HCT116 (cell line): ENCODE results near the gene MNAT1. TPM values are rescaled to one million over a fixed set of nuclear protein-coding genes. Genes with fewer than 3 reads are reported as not detected.

Experiments used
- ATAC-seq: fragments of 200-7000 bp; cut with Tn5 transposase; 2 replicates; pipeline ENCODE4 v1.9.1; 2020; ENCODE audit warnings: mild to moderate bottlenecking, moderate library complexity
- BruUV-seq: library from RNA; stranded (reverse); fragments of 400-500 nt; replicated peaks from 2 replicates; lab custom pipeline; 2021; lab: Mats Ljungman, UMichigan
- CTCF ChIA-PET: fragments of 300-600 bp; sonication (Branson Sonifier 250); formaldehyde crosslinking; loops from one replicate; lab custom pipeline; 2021; ENCODE audit warnings: antibody characterized with exemption; lab: Charles Lee
- POLR2A ChIA-PET: fragments of 300-600, 350-600 bp; sonication (Branson Sonifier 250); formaldehyde crosslinking; loops from one replicate; lab custom pipeline; 2021; ENCODE audit warnings: antibody characterized with exemption; lab: Charles Lee
- RAD21 ChIA-PET, 2 experiments: fragments of 300-600 bp; sonication (Branson Sonifier 250); formaldehyde crosslinking; loops; one replicate each; lab custom pipeline; 2023; ENCODE audit warnings: low total read pairs in 2 of 2; ENCODE audit not compliant: uncharacterized antibody in 2 of 2, unreplicated experiment in 2 of 2, low non-redundant PET in 1 of 2; lab: Charles Lee
- DNase-seq: peaks from one replicate; pipeline ENCODE4 v3.0.0-alpha.2; 2010; ENCODE audit warnings: low read depth, low spot score
- H2AFZ ChIP-seq: fragments of 200-600 bp; shearing (Covaris generic), sonication (generic); 2 replicates; pipeline ENCODE4 v1.6.1; 2017; ENCODE audit warnings: low read depth, mixed run types, mixed read lengths, antibody characterized with exemption, low read length; ENCODE audit not compliant: poor library complexity, severe bottlenecking
- H3K27ac ChIP-seq: 2 replicates; pipeline ENCODE4 v1.5.1; 2012; ENCODE audit warnings: low read depth, low read length
- H3K27me3 ChIP-seq: fragments of 200-600 bp; sonication (generic); 2 replicates; pipeline ENCODE4 v1.6.1; 2016; ENCODE audit warnings: mixed run types, low read length, mixed read lengths; ENCODE audit not compliant: insufficient read depth
- H3K36me3 ChIP-seq, 2 experiments: fragments of 200-500 bp in 1 of 2; fragments of 200-600 bp in 1 of 2; sonication (Bioruptor generic) in 1 of 2; sonication (generic) in 1 of 2; 2 replicates each; pipeline versions ENCODE4 v1.5.1 to v1.6.1; 2014 to 2016; ENCODE audit warnings: low read length in 2 of 2, inconsistent platforms in 1 of 2, mixed read lengths in 1 of 2, mixed run types in 1 of 2; ENCODE audit not compliant: insufficient read depth in 2 of 2, control insufficient read depth in 1 of 2
- H3K4me1 ChIP-seq, 2 experiments: fragments of 200-600 bp in 1 of 2; sonication (generic) in 1 of 2; 2 replicates each; pipeline versions ENCODE4 v1.5.1 to v1.6.1; 2012 to 2017; ENCODE audit warnings: low read length in 2 of 2, inconsistent platforms in 1 of 2, mild to moderate bottlenecking in 1 of 2, mixed read lengths in 1 of 2, mixed run types in 1 of 2, moderate library complexity in 1 of 2; ENCODE audit not compliant: insufficient read depth in 2 of 2, control insufficient read depth in 1 of 2
- H3K4me2 ChIP-seq: fragments of 200-600 bp; sonication (generic); 2 replicates; pipeline ENCODE4 v1.6.1; 2017; ENCODE audit warnings: mixed run types, low read length, mixed read lengths
- H3K4me3 ChIP-seq, 2 experiments: fragments of 200-600 bp in 1 of 2; sonication (generic) in 1 of 2; replicated peaks in 1 of 2; 2 replicates each; pipeline ENCODE4 v1.5.1; 2011 to 2016; ENCODE audit warnings: low read length in 2 of 2, control low read depth in 1 of 2, low read depth in 1 of 2, mild to moderate bottlenecking in 1 of 2, mixed read lengths in 1 of 2, mixed run types in 1 of 2
- H3K79me2 ChIP-seq: fragments of 200-600 bp; sonication (generic); 2 replicates; pipeline ENCODE4 v1.6.1; 2017; ENCODE audit warnings: mild to moderate bottlenecking, mixed run types, low read length, moderate library complexity, mixed read lengths; ENCODE audit not compliant: insufficient read depth
- H3K9ac ChIP-seq: fragments of 200-600 bp; sonication (generic); 2 replicates; pipeline ENCODE4 v1.6.1; 2016; ENCODE audit warnings: low read length, mixed read lengths
- H3K9me2 ChIP-seq: fragments of 200-600 bp; sonication (generic), shearing (Covaris generic); 2 replicates; pipeline ENCODE4 v1.6.1; 2017; ENCODE audit warnings: mixed run types, mild to moderate bottlenecking, moderate library complexity; ENCODE audit not compliant: insufficient read depth
- H3K9me3 ChIP-seq, 2 experiments: fragments of 200-500 bp in 1 of 2; fragments of 200-600 bp in 1 of 2; sonication (Bioruptor generic) in 1 of 2; sonication (generic) in 1 of 2; 2 replicates each; pipeline ENCODE4 v1.6.1; 2014 to 2017; ENCODE audit warnings: low read length in 2 of 2, mixed read lengths in 2 of 2, inconsistent platforms in 1 of 2, low read depth in 1 of 2, mild to moderate bottlenecking in 1 of 2, mixed run types in 1 of 2, moderate library complexity in 1 of 2; ENCODE audit not compliant: control insufficient read depth in 1 of 2, insufficient read depth in 1 of 2
- H4K20me1 ChIP-seq: fragments of 200-600 bp; sonication (generic), shearing (Covaris generic); 2 replicates; pipeline ENCODE4 v1.6.1; 2017; ENCODE audit warnings: mixed run types, mild to moderate bottlenecking, moderate library complexity; ENCODE audit not compliant: insufficient read depth
- ATF3 ChIP-seq: IDR thresholded peaks from 2 replicates; pipeline ENCODE4 v1.6.1; 2012
- EZH2 ChIP-seq: fragments of 200-600 bp; sonication (generic); IDR thresholded peaks from 2 replicates; pipeline ENCODE4 v1.6.1; 2017; ENCODE audit warnings: antibody characterized with exemption, mixed run types
- EZH2phosphoT487 ChIP-seq: fragments of 200-600 bp; IDR thresholded peaks from 2 replicates; pipeline ENCODE4 v1.6.1; 2018; ENCODE audit warnings: antibody characterized with exemption, borderline replicate concordance
- FOSL1 ChIP-seq: IDR thresholded peaks from 2 replicates; pipeline ENCODE4 v1.6.1; 2012; ENCODE audit warnings: low read depth
- REST ChIP-seq: IDR thresholded peaks from 2 replicates; pipeline ENCODE4 v1.6.1; 2012; ENCODE audit warnings: low read depth
- SIN3A ChIP-seq: IDR thresholded peaks from 2 replicates; pipeline ENCODE4 v1.6.1; 2012; ENCODE audit warnings: low read depth
- SP1 ChIP-seq: IDR thresholded peaks from 2 replicates; pipeline ENCODE4 v1.6.1; 2012; ENCODE audit warnings: low read depth
- TCF7L2 ChIP-seq: IDR thresholded peaks from 2 replicates; pipeline ENCODE4 v1.7.0; 2011; ENCODE audit warnings: borderline replicate concordance, inconsistent platforms; ENCODE audit not compliant: insufficient read depth, insufficient read length; ENCODE audit errors: extremely low read depth
- ZBTB33 ChIP-seq: IDR thresholded peaks from 2 replicates; pipeline ENCODE4 v1.6.1; 2011; ENCODE audit warnings: mild to moderate bottlenecking, low read length, moderate library complexity; ENCODE audit not compliant: insufficient replicate concordance; ENCODE audit errors: extremely low read depth
- ZNF274 ChIP-seq: fragments of 200-500 bp; sonication (Bioruptor generic); IDR thresholded peaks from 2 replicates; pipeline ENCODE4 v1.6.1; 2014; ENCODE audit warnings: mild to moderate bottlenecking, low read depth, low read length, inconsistent platforms
- intact Hi-C: fragments of 100-400 bp; cut with micrococcal nuclease; formaldehyde crosslinking; loops from 2 replicates; pipeline ENCODE4 v1.10.0; 2022
- total RNA-seq: library from RNA; stranded (reverse); gene quantifications from one replicate; pipeline ENCODE4 v1.2.1, GENCODE V29; 2021; ENCODE audit not compliant: unreplicated experiment

Gene MNAT1
- total RNA-seq, 1 experiment from 2014 or later = 49.3 TPM

- Histone ChIP-seq H4K20me1 (no peaks in the 10 kb centered on the region), H3K4me2 (no peak overlapping the region), H3K4me1 (no peaks in the 10 kb centered on the region; a peak in 1 of 4 replicates), H3K4me3 (no peak overlapping the region), H3K27ac (no peak overlapping the region), H3K9ac (no peak overlapping the region), H3K36me3 (no peaks in the 10 kb centered on the region), H2AFZ (no peak overlapping the region), H3K9me2 (no peaks in the 10 kb centered on the region), H3K27me3 (no peaks in the 10 kb centered on the region), H3K9me3 (no peaks in the 10 kb centered on the region), H3K79me2 (no peaks in the 10 kb centered on the region)
- ChIA-PET RAD21 (no interaction called here), POLR2A (no interaction called here), CTCF (no interaction called here)
- TF ChIP-seq EZH2 = no peak
- no peak for TF ChIP-seq TCF7L2
- intact Hi-C loops = no loop called here
- DNase-seq = no peak
- ATAC-seq = no peak; the same call in 1 of the 2 replicates
- BruUV-seq = no TSS peak
These were observed 71.4 kb downstream of the MNAT1 start for GRCh38 chr14:60805841-60806430.

GRCh38 chr14:60807247-60807646 lies 72.7 kb downstream of the MNAT1 start:
- DNase-seq (no peak), ATAC-seq (no peak)
- no peaks in the 10 kb centered on the region; a peak in 1 of 4 replicates for H3K4me1 ChIP-seq
- no peak overlapping the region for H3K27ac ChIP-seq
- no peaks in the 10 kb centered on the region for H3K27me3 ChIP-seq
- no peak for TF ChIP-seq ZNF274
- no peak for TF ChIP-seq SP1
- TF ChIP-seq REST = no peak
- TF ChIP-seq ATF3 = no peak
- no peak for TF ChIP-seq SIN3A
- no peak for TF ChIP-seq EZH2phosphoT487
- TF ChIP-seq ZBTB33 = no peak
- TF ChIP-seq EZH2 = no peak
- no peak for TF ChIP-seq FOSL1
- H3K9ac ChIP-seq = no peak overlapping the region
- H3K79me2 ChIP-seq = no peaks in the 10 kb centered on the region
- intact Hi-C loops = no loop called here
- H4K20me1 ChIP-seq = no peaks in the 10 kb centered on the region
- no peak overlapping the region for H2AFZ ChIP-seq
- POLR2A ChIA-PET = no interaction called here
- CTCF ChIA-PET = no interaction called here
- RAD21 ChIA-PET = no interaction called here
- no peak overlapping the region for H3K4me3 ChIP-seq
- no peaks in the 10 kb centered on the region for H3K9me2 ChIP-seq
- no peaks in the 10 kb centered on the region for H3K36me3 ChIP-seq
- H3K9me3 ChIP-seq = no peaks in the 10 kb centered on the region
- no TSS peak for BruUV-seq
- no peak overlapping the region for H3K4me2 ChIP-seq
